ENCODE measurements around the gene PLCD1.
A peak's percentile ranks its signal among the peaks of the same experiment; 100 is the strongest.

The PLCD1 gene

GRCh38 chr3:37999836-38000235 is 29.6 kb downstream of the PLCD1 start:
- Histone ChIP-seq H3K27me3 (replicated peaks; ENCODE audit: control insufficient read depth, insufficient read depth, low read length) (no peaks in the 10 kb centered on the region), H3K4me3 (replicated peaks; ENCODE audit: low read depth, low read length) (no peak overlapping the region), H3K36me3 (ENCODE audit: control insufficient read depth, insufficient read depth, low read length) (peaks cover 19% of the 10 kb centered on the region)
- no peak for TF ChIP-seq CTCF (IDR thresholded peaks at IDR 0.05; ENCODE audit: insufficient read depth, low read length, poor library complexity, severe bottlenecking)
- no peak for DNase-seq (ENCODE audit: extremely low read depth, insufficient read length)

GRCh38 chr3:37997791-37998370 is 31.6 kb downstream of the PLCD1 start:
- TF ChIP-seq CTCF (IDR thresholded peaks at IDR 0.05; ENCODE audit: insufficient read depth, low read length, poor library complexity, severe bottlenecking) = no peak
- peaks cover 18% of the 10 kb centered on the region for H3K36me3 ChIP-seq (ENCODE audit: control insufficient read depth, insufficient read depth, low read length)
- no peaks in the 10 kb centered on the region for H3K27me3 ChIP-seq (replicated peaks; ENCODE audit: control insufficient read depth, insufficient read depth, low read length)
- no peak for DNase-seq (ENCODE audit: extremely low read depth, insufficient read length)
- H3K4me3 ChIP-seq (replicated peaks; ENCODE audit: low read depth, low read length) = no peak overlapping the region

GRCh38 chr3:37997342-37997741 is 32.1 kb downstream of the PLCD1 start:
- no peak overlapping the region for H3K4me3 ChIP-seq (replicated peaks; ENCODE audit: low read depth, low read length)
- no peak for TF ChIP-seq CTCF (IDR thresholded peaks at IDR 0.05; ENCODE audit: insufficient read depth, low read length, poor library complexity, severe bottlenecking)
- H3K36me3 ChIP-seq (ENCODE audit: control insufficient read depth, insufficient read depth, low read length) = peaks cover 15% of the 10 kb centered on the region
- DNase-seq (ENCODE audit: extremely low read depth, insufficient read length) = no peak
- H3K27me3 ChIP-seq (replicated peaks; ENCODE audit: control insufficient read depth, insufficient read depth, low read length) = no peaks in the 10 kb centered on the region

DNA sequence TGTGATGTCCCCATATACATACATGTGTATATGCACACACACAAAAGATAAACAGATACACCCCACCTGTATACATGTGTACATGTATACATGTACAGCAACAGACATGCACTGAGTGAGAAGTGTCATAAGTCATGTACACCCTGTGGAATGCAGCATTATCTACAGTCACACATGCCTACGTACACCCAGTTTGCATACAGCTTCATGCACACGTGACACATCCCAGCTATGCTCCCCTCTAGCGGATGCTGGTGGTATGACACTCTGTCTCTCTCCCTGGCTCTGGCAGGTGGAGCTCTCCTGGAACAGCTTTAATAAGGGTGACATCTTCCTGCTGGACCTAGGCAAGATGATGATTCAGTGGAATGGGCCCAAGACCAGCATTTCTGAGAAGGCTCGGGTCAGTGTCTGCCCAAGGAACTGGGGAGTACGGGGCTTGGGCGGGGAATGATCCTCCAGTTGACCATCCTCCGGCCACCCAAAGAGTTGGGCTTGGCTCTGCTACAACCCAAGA is 32.6 kb downstream of the PLCD1 start:
- TF ChIP-seq CTCF (IDR thresholded peaks at IDR 0.05; ENCODE audit: insufficient read depth, low read length, poor library complexity, severe bottlenecking) = peak; percentile 84
- H3K36me3 ChIP-seq (ENCODE audit: control insufficient read depth, insufficient read depth, low read length) = peaks cover 10% of the 10 kb centered on the region
- no peak overlapping the region for H3K4me3 ChIP-seq (replicated peaks; ENCODE audit: low read depth, low read length)
- DNase-seq (ENCODE audit: extremely low read depth, insufficient read length) = no peak
- H3K27me3 ChIP-seq (replicated peaks; ENCODE audit: control insufficient read depth, insufficient read depth, low read length) = no peaks in the 10 kb centered on the region

DNA sequence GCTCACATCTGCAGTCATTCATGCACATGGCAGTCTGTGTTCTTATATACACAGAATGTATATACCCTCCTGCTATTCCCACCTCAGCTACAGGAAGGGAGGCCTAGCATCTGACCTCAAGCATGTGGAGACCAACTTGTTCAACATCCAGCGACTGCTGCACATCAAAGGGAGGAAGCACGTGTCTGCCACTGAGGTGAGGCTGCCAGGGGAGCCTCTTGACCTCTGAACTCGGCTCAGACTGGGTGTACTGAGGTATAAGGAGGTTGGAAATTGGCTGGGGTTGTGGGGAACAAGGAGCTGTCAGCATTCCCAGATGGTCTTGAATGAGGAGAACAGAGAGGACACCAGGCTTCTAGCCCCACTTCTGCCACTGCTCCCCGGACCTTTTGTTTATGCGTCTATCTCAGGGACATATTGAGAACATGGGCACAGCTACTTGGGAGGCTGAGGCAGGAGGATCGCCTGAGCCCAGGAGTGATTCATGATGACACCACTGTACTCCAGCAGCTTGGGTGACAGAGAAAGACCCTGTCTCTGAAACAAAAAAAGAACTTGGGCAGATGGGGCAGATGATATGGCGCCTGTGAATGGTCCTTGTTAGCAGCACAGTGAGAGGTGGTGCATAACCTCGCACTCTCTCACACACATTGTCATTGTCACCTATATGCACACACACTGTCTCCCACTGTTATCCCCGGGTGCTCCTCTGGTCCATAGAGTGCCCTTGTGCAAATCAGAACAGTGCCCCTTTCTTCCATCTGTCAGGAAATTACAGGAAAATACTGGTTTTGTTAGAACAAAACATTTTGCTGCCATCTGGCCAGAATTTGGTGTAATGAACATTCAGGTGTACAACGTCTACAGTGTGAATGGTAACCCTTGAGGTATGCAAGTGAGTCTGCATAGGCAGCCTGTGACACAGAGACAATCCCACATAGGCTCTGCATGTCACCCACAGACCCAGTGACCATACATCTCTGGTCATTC is 33.5 kb downstream of the PLCD1 start:
- TF ChIP-seq CTCF (IDR thresholded peaks at IDR 0.05; ENCODE audit: insufficient read depth, low read length, poor library complexity, severe bottlenecking) = no peak
- Histone ChIP-seq H3K4me3 (replicated peaks; ENCODE audit: low read depth, low read length) (no peak overlapping the region), H3K27me3 (replicated peaks; ENCODE audit: control insufficient read depth, insufficient read depth, low read length) (no peaks in the 10 kb centered on the region), H3K36me3 (ENCODE audit: control insufficient read depth, insufficient read depth, low read length) (peaks cover 4% of the 10 kb centered on the region)
- no peak for DNase-seq (ENCODE audit: extremely low read depth, insufficient read length)

Measured in GM06990 (cell line).